ENCODE results near the gene PROM2. TPM values are rescaled to one million over a fixed set of nuclear protein-coding genes. Genes with fewer than 3 reads are reported as not detected.

Gene PROM2
- total RNA-seq, 1 donor from 2014 or later, result 5.4 TPM

GRCh38 chr2:95328358-95329125, 54.3 kb downstream of the PROM2 start:
- Mint-ChIP-seq H3K4me3 (ENCODE audit: unreplicated experiment) (no peak overlapping the region), H3K27me3 (ENCODE audit: unreplicated experiment) (peaks cover 4% of the 10 kb centered on the region), H3K4me1 (ENCODE audit: low read depth, unreplicated experiment) (no peaks in the 10 kb centered on the region), H3K27ac (ENCODE audit: unreplicated experiment) (no peak overlapping the region), H3K9me3 (ENCODE audit: unreplicated experiment) (peaks cover 7% of the 10 kb centered on the region), H3K36me3 (ENCODE audit: unreplicated experiment) (no peaks in the 10 kb centered on the region)
- TF ChIP-seq CTCF (IDR thresholded peaks at IDR 0.05; ENCODE audit: partially characterized antibody, unreplicated experiment), result no peak
- DNase-seq, result no peak

GRCh38 chr2:95329401-95329800, 55.2 kb downstream of the PROM2 start:
- peaks cover 7% of the 10 kb centered on the region for H3K9me3 Mint-ChIP-seq (ENCODE audit: unreplicated experiment)
- TF ChIP-seq CTCF (IDR thresholded peaks at IDR 0.05; ENCODE audit: partially characterized antibody, unreplicated experiment), result no peak
- peaks cover 6% of the 10 kb centered on the region for H3K27me3 Mint-ChIP-seq (ENCODE audit: unreplicated experiment)
- no peak overlapping the region for H3K27ac Mint-ChIP-seq (ENCODE audit: unreplicated experiment)
- no peaks in the 10 kb centered on the region for H3K4me1 Mint-ChIP-seq (ENCODE audit: low read depth, unreplicated experiment)
- no peak for DNase-seq
- no peak overlapping the region for H3K4me3 Mint-ChIP-seq (ENCODE audit: unreplicated experiment)
- H3K36me3 Mint-ChIP-seq (ENCODE audit: unreplicated experiment), result no peaks in the 10 kb centered on the region

GRCh38 chr2:95329891-95330793, 55.9 kb downstream of the PROM2 start:
- no peak for TF ChIP-seq CTCF (IDR thresholded peaks at IDR 0.05; ENCODE audit: partially characterized antibody, unreplicated experiment)
- peaks cover 7% of the 10 kb centered on the region for H3K9me3 Mint-ChIP-seq (ENCODE audit: unreplicated experiment)

GRCh38 chr2:95330794-95331338, 56.6 kb downstream of the PROM2 start:
- H3K36me3 Mint-ChIP-seq (ENCODE audit: unreplicated experiment), result no peaks in the 10 kb centered on the region
- DNase-seq, result no peak
- no peak overlapping the region for H3K4me3 Mint-ChIP-seq (ENCODE audit: unreplicated experiment)
- peaks cover 2% of the 10 kb centered on the region for H3K9me3 Mint-ChIP-seq (ENCODE audit: unreplicated experiment)
- H3K27ac Mint-ChIP-seq (ENCODE audit: unreplicated experiment), result peak overlapping the region; percentile 69
- H3K4me1 Mint-ChIP-seq (ENCODE audit: low read depth, unreplicated experiment), result no peaks in the 10 kb centered on the region
- no peak for TF ChIP-seq CTCF (IDR thresholded peaks at IDR 0.05; ENCODE audit: partially characterized antibody, unreplicated experiment)
- H3K27me3 Mint-ChIP-seq (ENCODE audit: unreplicated experiment), result peaks cover 4% of the 10 kb centered on the region

More at GRCh38 chr2:95329891-95330793, 55.9 kb downstream of the PROM2 start:
- no peaks in the 10 kb centered on the region for H3K4me1 Mint-ChIP-seq (ENCODE audit: low read depth, unreplicated experiment)
- DNase-seq, result no peak
- no peak overlapping the region for H3K4me3 Mint-ChIP-seq (ENCODE audit: unreplicated experiment)
- peaks cover 7% of the 10 kb centered on the region for H3K27me3 Mint-ChIP-seq (ENCODE audit: unreplicated experiment)
- H3K36me3 Mint-ChIP-seq (ENCODE audit: unreplicated experiment), result no peaks in the 10 kb centered on the region
- H3K27ac Mint-ChIP-seq (ENCODE audit: unreplicated experiment), result no peak overlapping the region
